ENCODE measurements around the gene P2RX4. TPM values are rescaled to one million over a fixed set of nuclear protein-coding genes. Genes with fewer than 3 reads are reported as not detected.

The P2RX4 gene
- total and polyA plus RNA-seq, 2 of the 8 experiments (the other 6 are each of a cell fraction or from before 2014, with no cell fraction given) = 9.5 to 12.2 TPM

DNA sequence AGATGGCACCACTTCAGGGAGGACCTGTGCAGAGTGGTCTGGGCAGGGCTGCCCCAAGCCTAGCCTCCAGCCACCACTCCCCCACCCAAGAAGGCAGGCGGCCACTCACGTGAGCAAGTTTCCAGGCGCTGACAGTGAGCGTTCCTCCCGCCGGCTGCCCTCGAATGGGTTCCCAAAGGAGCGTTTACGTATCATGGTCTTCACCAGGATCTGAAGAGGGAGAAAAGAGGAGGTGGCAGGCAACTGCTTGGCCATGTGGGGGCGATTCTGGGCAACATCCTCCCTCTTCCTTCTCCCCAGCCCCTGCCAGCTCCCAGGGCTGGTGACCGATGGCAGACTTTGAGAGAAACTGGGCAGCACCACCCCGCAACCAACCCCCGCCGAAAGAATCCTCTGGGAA is 35.1 kb downstream of the P2RX4 start:
- Histone ChIP-seq H3K79me2 (ENCODE audit: control insufficient read depth in 1 of 2, insufficient read depth in 2 of 2, low read length in 2 of 2) (no peaks in the 10 kb centered on the region), H4K20me1 (replicated peaks in 1 of 2; ENCODE audit: control insufficient read depth in 1 of 2, insufficient read depth in 2 of 2, low read length in 2 of 2) (peaks cover 0 to 2% of the 10 kb centered on the region in 2 experiments), H2BK20ac (ENCODE audit: low read length) (no peak overlapping the region), H4K5ac (ENCODE audit: insufficient read length, low read depth, low read length) (no peak overlapping the region), H3K36me3 (ENCODE audit: control insufficient read depth in 2 of 4, insufficient read depth in 4 of 4, low read length in 3 of 4) (peaks cover 6 to 30% (median 16%) of the 10 kb centered on the region in 4 experiments; a peak in 6 of 8 replicates), H2BK12ac (ENCODE audit: low read depth, low read length) (no peak overlapping the region), H3K9ac (replicated peaks in 1 of 4; ENCODE audit: extremely low read depth in 1 of 4, low read depth in 3 of 4, low read length in 3 of 4) (no peak overlapping the region), H3K79me1 (ENCODE audit: low read depth, low read length) (no peaks in the 10 kb centered on the region), H4K8ac (ENCODE audit: extremely low read depth, insufficient read depth, low read length) (no peak overlapping the region), H3K4me2 (ENCODE audit: insufficient read depth in 1 of 2, low read depth in 2 of 2, low read length in 2 of 2) (no peak overlapping the region), H2BK5ac (ENCODE audit: low read depth, low read length) (no peak overlapping the region), H2AFZ (ENCODE audit: low read length) (no peak overlapping the region), H2AK5ac (ENCODE audit: low read depth, low read length) (no peak overlapping the region), H2BK15ac (ENCODE audit: low read length) (no peak overlapping the region), H3K23ac (ENCODE audit: insufficient read length) (no peak overlapping the region), H3K23me2 (ENCODE audit: low read depth, low read length) (no peaks in the 10 kb centered on the region; the same call in 1 of the 2 replicates), H3K27ac (ENCODE audit: low read depth, low read length) (0 out of 2 replicates have a peak overlapping the region, but pooled peaks have one; percentile 25), H3K4me1 (replicated peaks in 1 of 4; ENCODE audit: control insufficient read depth in 3 of 4, insufficient read depth in 4 of 4, low read length in 3 of 4) (no peaks in the 10 kb centered on the region; a peak in 2 of 7 replicates), H3K9me3 (ENCODE audit: insufficient read depth in 2 of 2, low read depth in 1 of 2, low read length in 1 of 2) (no peaks in the 10 kb centered on the region), H3K14ac (ENCODE audit: insufficient read length) (no peak overlapping the region), H3K4me3 (ENCODE audit: extremely low read depth in 1 of 4, insufficient read depth in 2 of 4, low read depth in 3 of 4, low read length in 4 of 4) (no peak overlapping the region), H3K27me3 (replicated peaks in 1 of 4; ENCODE audit: control insufficient read depth in 3 of 4, extremely low read depth in 1 of 4, insufficient read depth in 3 of 4, low read length in 3 of 4) (no peaks in the 10 kb centered on the region), H3K18ac (ENCODE audit: extremely low read depth, low read length) (no peak overlapping the region), H2BK120ac (replicated peaks; ENCODE audit: low read depth, low read length) (no peak overlapping the region), H3K4ac (replicated peaks; ENCODE audit: insufficient read length, low read depth, low read length) (no peak overlapping the region), H4K91ac (replicated peaks; ENCODE audit: insufficient read length, low read length) (no peak overlapping the region), H3K56ac (replicated peaks; ENCODE audit: insufficient read length, low read depth, low read length) (no peak overlapping the region)
- TF ChIP-seq BCL11A (IDR thresholded peaks at IDR 0.05; ENCODE audit: low read depth in 2 of 2, low read length in 2 of 2) (no peak), RAD21 (IDR thresholded peaks at IDR 0.05 in 1 of 2, conservative IDR thresholded peaks at IDR 0.05 in 1 of 2; ENCODE audit: low read depth in 2 of 2, low read length in 2 of 2) (peak in 1 of 2 experiments; percentile 28; a peak in 1 of 4 replicates), CEBPB (IDR thresholded peaks at IDR 0.05; ENCODE audit: low read depth, low read length) (no peak), YY1 (IDR thresholded peaks at IDR 0.05; ENCODE audit: low read depth, low read length) (no peak)
- TF ChIP-seq, protein P1, sequence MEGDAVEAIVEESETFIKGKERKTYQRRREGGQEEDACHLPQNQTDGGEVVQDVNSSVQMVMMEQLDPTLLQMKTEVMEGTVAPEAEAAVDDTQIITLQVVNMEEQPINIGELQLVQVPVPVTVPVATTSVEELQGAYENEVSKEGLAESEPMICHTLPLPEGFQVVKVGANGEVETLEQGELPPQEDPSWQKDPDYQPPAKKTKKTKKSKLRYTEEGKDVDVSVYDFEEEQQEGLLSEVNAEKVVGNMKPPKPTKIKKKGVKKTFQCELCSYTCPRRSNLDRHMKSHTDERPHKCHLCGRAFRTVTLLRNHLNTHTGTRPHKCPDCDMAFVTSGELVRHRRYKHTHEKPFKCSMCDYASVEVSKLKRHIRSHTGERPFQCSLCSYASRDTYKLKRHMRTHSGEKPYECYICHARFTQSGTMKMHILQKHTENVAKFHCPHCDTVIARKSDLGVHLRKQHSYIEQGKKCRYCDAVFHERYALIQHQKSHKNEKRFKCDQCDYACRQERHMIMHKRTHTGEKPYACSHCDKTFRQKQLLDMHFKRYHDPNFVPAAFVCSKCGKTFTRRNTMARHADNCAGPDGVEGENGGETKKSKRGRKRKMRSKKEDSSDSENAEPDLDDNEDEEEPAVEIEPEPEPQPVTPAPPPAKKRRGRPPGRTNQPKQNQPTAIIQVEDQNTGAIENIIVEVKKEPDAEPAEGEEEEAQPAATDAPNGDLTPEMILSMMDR (IDR thresholded peaks at IDR 0.05; ENCODE audit: control extremely low read depth in 1 of 3, insufficient read depth in 1 of 3, low read depth in 1 of 3, low read length in 3 of 3) = peak in 2 of 3 experiments; percentile 16 to 29; a peak in 2 of 4 replicates
- DNase-seq (ENCODE audit: low read depth in 1 of 2, low spot score in 2 of 2) = no peak
- CTCF ChIA-PET (ENCODE audit: partially characterized antibody) = interaction anchor here (1.1 kb wide), 1 partner anchor 197 kb away, joined by 3 read pairs; no protein-coding TSS in a partner anchor
- 79% methylated on average over 9 of the region's 14 CpGs; no CpG with 5 or more reads in 1 of the 2 experiments for WGBS, 2 experiments (ENCODE audit: extremely low coverage in 1 of 2, insufficient coverage in 1 of 2, insufficient read length in 1 of 2, insufficient replicate concordance in 2 of 2, low coverage in 1 of 2, low lambda C conversion rate in 2 of 2, missing lambda C conversion rate in 1 of 2)
- POLR2A ChIA-PET (ENCODE audit: partially characterized antibody) = no interaction called here
- FAIRE-seq = no peak
